Ovary (tissue), 9 donors: ENCODE measurements around the gene CHMP3. TPM values are rescaled to one million over a fixed set of nuclear protein-coding genes. Genes with fewer than 3 reads are reported as not detected.
"Not testable (repeated sequence)": the region's sequence is repeated elsewhere in the genome, so short reads cannot be mapped to it uniquely, and the experiment has no call there.

Source experiments
- DNase-seq, 5 donors: peaks; one replicate each; pipeline ENCODE4 v3.0.0-alpha.2; 2019 to 2020
- H3K27ac ChIP-seq, 2 donors: fragments of 200-600 bp; one replicate each; pipeline versions ENCODE4 v1.5.1 to v1.8.0; 2019 to 2022
- H3K27me3 ChIP-seq: fragments of 200-600 bp; one replicate; pipeline ENCODE4 v1.8.0; 2022
- H3K36me3 ChIP-seq: fragments of 200-600 bp; sonication (generic); one replicate; pipeline ENCODE4 v1.5.1; 2019
- H3K4me1 ChIP-seq: one replicate; pipeline ENCODE4 v1.8.1; 2013; ENCODE audit warnings: mild to moderate bottlenecking, moderate library complexity; ENCODE audit not compliant: insufficient read depth
- H3K4me3 ChIP-seq: fragments of 200-600 bp; sonication (generic); one replicate; pipeline ENCODE4 v1.5.1; 2017
- H3K9me3 ChIP-seq, 2 donors: fragments of 200-600 bp in 1 of 2; sonication (generic) in 1 of 2; one replicate each; pipeline versions ENCODE4 v1.5.1 to v1.8.1; 2013 to 2019; ENCODE audit warnings: mild to moderate bottlenecking in 1 of 2, moderate library complexity in 1 of 2
- EP300 ChIP-seq: sonication (generic); formaldehyde crosslinking; IDR thresholded peaks from one replicate; pipeline ENCODE4 v1.6.1; 2017; ENCODE audit warnings: antibody characterized with exemption
- POLR2A ChIP-seq: fragments of 450-650 bp; IDR thresholded peaks from one replicate; pipeline ENCODE4 v1.6.1; 2017; ENCODE audit warnings: antibody characterized with exemption, mild to moderate bottlenecking, moderate library complexity
- WGBS, 3 donors: extraction: QIAGEN DNeasy Blood & Tissue Kit in 1 of 3; methylation state at CpG; one replicate each; pipeline versions ENCODE4 v1.1.5 to v1.1.7; 2013 to 2017; 5-methylcytosine and 5-hydroxymethylcytosine counted together
- intact Hi-C, 4 donors: fragments of 100-400 bp; cut with DNase I; formaldehyde crosslinking; loops; one replicate each; pipeline versions ENCODE4 v1.11.0 to v1.15.1; 2022 to 2023
- polyA plus RNA-seq, 2 donors: library from polyadenylated mRNA; stranded (reverse); fragments of 200-250 nt in 1 of 2; fragments of 350-450 nt in 1 of 2; fragmentation: Illumina TruSeq in 1 of 2; extraction: RNeasy Lipid Tissue Mini Kit (QIAGEN cat#74804) in 1 of 2; gene quantifications; one replicate each; pipeline ENCODE4 v1.2.3, GENCODE V29; 2013 to 2014
- total RNA-seq, 7 donors: library from RNA; depleted of rRNA in 2 of 7; stranded (reverse); fragments of >200 nt in 2 of 7; fragmentation: NEBNext Ultra II Directional in 3 of 7; extraction: Animal tissue kit (Norgen Biotek cat#: 25700) in 3 of 7; gene quantifications; one replicate each; pipeline versions ENCODE4 v1.1.0 to v1.2.4, GENCODE V29; 2016 to 2023
- TF ChIP-seq, protein P1 (sequence below), 3 donors: fragments of 450-650 bp in 2 of 3; fragments of 200-600 bp in 1 of 3; IDR thresholded peaks; one replicate each; pipeline versions ENCODE4 v1.5.1 to v1.8.0; 2016 to 2022; ENCODE audit warnings: antibody characterized with exemption in 3 of 3, mild to moderate bottlenecking in 1 of 3
- donor health status: DM: no; HTN: no; CAD: no; lungs with moderate emphysema.
- donor health status: DM: no; HTN: no; CAD: no.
- donor health status: Bipolar disorder and iron deficiency.
- donor health status: DM: yes; HTN: yes; CAD: no.
- donor health status: DM: no; HTN: no; CAD: no.
- donor health status: DM: yes; HTN: yes; CAD: no.

CHMP3 gene
- total and polyA plus RNA-seq, 9 donors: 38.6 to 255 (median 94.2) TPM

DNA sequence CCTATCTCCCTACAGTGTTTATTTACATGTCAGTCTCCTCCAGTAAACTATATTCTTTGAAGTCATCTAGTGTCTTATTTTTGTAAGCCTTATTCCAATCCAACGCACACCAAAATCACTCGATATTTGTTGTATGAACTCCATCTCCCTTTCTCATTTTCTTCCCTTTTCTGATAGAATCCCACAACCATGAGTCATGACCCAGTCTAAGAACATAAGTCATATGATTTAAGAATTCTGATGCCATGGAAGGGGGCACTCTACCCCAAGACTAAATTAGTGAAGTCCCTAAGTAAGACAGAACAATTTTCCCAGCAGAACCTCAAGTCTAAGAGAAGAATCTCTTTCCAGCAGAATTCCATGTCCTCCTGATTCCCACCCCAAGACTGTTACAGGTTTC lies 5.4 kb downstream of the CHMP3 start:
- H3K4me1 ChIP-seq: peaks cover 8% of the 10 kb centered on the region
- DNase-seq: no peak
- no peaks in the 10 kb centered on the region for H3K9me3 ChIP-seq
- TF ChIP-seq EP300 (no peak), POLR2A (no peak)
- TF ChIP-seq, protein P1, sequence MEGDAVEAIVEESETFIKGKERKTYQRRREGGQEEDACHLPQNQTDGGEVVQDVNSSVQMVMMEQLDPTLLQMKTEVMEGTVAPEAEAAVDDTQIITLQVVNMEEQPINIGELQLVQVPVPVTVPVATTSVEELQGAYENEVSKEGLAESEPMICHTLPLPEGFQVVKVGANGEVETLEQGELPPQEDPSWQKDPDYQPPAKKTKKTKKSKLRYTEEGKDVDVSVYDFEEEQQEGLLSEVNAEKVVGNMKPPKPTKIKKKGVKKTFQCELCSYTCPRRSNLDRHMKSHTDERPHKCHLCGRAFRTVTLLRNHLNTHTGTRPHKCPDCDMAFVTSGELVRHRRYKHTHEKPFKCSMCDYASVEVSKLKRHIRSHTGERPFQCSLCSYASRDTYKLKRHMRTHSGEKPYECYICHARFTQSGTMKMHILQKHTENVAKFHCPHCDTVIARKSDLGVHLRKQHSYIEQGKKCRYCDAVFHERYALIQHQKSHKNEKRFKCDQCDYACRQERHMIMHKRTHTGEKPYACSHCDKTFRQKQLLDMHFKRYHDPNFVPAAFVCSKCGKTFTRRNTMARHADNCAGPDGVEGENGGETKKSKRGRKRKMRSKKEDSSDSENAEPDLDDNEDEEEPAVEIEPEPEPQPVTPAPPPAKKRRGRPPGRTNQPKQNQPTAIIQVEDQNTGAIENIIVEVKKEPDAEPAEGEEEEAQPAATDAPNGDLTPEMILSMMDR (IDR thresholded peaks at IDR 0.05): no peak
- intact Hi-C loops: no loop called here
- H3K36me3 ChIP-seq: no peaks in the 10 kb centered on the region
- H3K27ac ChIP-seq: no peak overlapping the region
- 96 to 99% (median 99%) methylated on average over 2 of the region's 2 CpGs for WGBS, 3 donors
- H3K4me3 ChIP-seq: no peak overlapping the region
- H3K27me3 ChIP-seq: no peaks in the 10 kb centered on the region

DNA sequence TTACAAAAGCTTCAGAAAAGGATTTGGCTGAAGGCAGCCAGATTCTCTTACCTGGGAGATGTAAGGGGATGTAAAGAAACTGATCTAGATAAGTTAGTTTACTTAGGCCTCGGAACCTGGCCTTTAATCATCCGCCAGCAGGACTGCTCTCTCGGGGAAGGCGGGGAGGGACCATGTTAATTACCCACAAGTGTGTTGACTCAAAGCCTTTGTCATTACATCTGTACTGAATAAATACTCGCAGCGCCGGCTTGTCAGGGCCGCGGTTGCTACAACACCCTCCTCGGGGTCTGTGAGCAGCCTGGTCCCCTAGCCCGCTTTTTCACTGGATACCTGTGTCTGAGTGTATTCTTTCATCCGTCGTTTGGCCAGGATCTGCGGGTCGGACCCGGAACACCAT lies 6.7 kb downstream of the CHMP3 start:
- no peak for DNase-seq
- Histone ChIP-seq H3K36me3 (no peaks in the 10 kb centered on the region), H3K27me3 (no peaks in the 10 kb centered on the region), H3K27ac (no peak overlapping the region), H3K4me3 (no peak overlapping the region), H3K9me3 (no peaks in the 10 kb centered on the region), H3K4me1 (peaks cover 5% of the 10 kb centered on the region)
- TF ChIP-seq, protein P1 (IDR thresholded peaks at IDR 0.05): no peak
- TF ChIP-seq EP300: no peak
- TF ChIP-seq POLR2A: no peak
- intact Hi-C loops: no loop called here
- WGBS, 3 donors: 94 to 95% (median 95%) methylated on average over 16 of the region's 16 CpGs

DNA sequence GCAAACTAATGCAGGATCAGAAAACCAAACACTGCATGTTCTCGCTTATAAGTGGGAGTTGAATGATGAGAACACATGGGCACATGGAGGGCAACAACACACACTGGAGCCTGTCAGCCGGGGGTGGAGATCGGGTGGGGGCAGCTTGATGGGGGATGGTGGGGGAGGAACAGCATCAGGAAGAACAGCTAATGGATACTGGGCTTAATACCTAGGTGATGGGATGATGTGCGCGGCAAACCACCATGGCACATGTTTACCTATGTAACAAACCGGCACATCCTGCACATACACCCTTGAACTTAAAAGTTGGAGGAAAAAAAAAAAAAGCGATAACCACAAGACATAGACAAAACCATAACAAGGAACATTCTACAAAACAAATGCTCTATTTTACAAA lies 10.4 kb downstream of the CHMP3 start:
- intact Hi-C loops: no loop called here
- no peaks in the 10 kb centered on the region for H3K4me1 ChIP-seq
- no peak overlapping the region for H3K27ac ChIP-seq
- DNase-seq: no peak
- H3K4me3 ChIP-seq: no peak overlapping the region
- no peaks in the 10 kb centered on the region for H3K36me3 ChIP-seq
- H3K27me3 ChIP-seq: no peaks in the 10 kb centered on the region
- 93 to 95% (median 95%) methylated on average over 7 of the region's 7 CpGs for WGBS, 3 donors
- H3K9me3 ChIP-seq: no peaks in the 10 kb centered on the region
- TF ChIP-seq EP300 (no peak), POLR2A (no peak)
- TF ChIP-seq, protein P1 (IDR thresholded peaks at IDR 0.05): no peak

DNA sequence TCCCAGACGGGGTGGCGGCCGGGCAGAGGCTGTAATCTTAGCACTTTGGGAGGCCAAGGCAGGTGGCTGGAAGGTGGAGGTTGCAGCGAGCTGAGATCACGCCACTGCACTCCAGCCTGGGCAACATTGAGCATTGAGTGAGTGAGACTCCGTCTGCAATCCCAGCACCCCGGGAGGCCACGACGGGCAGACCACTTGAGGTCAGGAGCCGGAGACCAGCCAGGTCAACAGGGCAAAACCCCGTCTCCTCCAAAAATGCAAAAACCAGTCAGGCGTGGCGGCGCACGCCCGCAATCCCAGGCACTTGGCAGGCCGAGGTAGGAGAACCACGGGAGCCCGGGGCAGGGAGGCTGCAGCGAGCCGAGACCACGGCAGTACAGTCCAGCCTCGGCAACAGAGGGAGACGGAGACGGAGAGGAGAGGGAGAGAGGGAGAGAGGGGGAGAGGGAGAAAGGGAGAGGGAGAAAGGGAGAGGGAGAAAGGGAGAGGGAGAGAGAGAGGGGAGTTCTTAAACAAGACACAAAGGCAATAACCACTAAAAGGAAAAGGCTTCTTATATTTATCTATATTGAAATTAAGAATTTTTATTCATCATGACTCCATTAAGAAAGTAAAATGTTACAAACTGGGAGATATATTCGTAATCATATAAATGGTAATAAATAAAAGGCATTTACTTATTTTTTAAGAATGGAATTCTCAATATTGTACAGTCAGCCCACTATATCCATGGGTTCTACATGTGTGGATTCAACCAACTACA lies 13.1 kb downstream of the CHMP3 start:
- intact Hi-C loops, H3K4me3 ChIP-seq, DNase-seq, H3K9me3 ChIP-seq, H3K27ac ChIP-seq, H3K36me3 ChIP-seq, H3K27me3 ChIP-seq, H3K4me1 ChIP-seq: not testable (repeated sequence)
- WGBS, 3 donors: 97 to 98% (median 98%) methylated on average over 23 to 26 of the region's 26 CpGs

DNA sequence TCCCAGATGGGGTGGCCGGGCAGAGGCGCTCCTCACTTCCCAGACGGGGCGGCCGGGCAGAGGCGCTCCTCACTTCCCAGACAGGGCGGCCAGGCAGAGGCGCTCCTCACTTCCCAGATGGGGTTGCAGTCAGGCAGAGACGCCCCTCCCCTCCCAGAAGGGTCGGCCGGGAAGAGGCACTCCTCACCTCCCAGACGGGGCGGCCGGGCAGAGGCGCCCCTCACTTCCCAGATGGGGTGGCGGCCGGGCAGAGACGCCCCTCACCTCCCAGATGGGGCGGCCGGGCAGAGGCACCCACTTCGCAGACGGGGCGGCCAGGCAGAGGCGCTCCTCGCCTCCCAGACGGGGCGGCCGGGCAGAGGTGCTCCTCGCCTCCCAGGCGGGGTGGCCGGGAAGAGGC lies 13.8 kb downstream of the CHMP3 start:
- H3K36me3 ChIP-seq, H3K4me1 ChIP-seq, intact Hi-C loops, H3K27ac ChIP-seq, H3K4me3 ChIP-seq, H3K27me3 ChIP-seq, DNase-seq, H3K9me3 ChIP-seq: not testable (repeated sequence)
- 95 to 98% (median 98%) methylated on average over 29 to 31 of the region's 31 CpGs for WGBS, 3 donors

DNA sequence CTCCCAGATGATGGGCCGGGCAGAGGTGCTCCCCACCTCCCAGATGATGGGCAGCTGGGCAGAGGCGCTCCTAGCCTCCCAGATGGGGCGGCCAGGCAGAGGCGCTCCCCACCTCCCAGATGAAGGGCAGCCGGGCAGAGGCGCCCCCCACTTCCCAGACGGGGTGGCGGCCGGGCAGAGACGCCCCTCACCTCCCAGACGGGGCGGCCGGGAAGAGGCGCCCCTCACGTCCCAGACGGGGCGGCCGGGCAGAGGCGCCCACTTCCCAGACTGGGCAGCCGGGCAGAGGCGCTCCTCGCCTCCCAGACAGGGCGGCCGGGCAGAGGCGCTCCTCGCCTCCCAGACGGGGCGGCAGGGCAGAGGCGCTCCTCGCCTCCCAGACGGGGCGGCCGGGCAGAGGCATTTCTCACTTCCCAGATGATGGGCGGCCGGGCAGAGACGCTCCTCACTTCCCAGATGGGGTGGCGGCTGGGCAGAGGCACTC lies 14.3 kb downstream of the CHMP3 start:
- H3K27ac ChIP-seq, H3K9me3 ChIP-seq, DNase-seq, H3K4me3 ChIP-seq, H3K4me1 ChIP-seq, H3K36me3 ChIP-seq, intact Hi-C loops, H3K27me3 ChIP-seq: not testable (repeated sequence)
- WGBS, 3 donors: 91 to 96% (median 94%) methylated on average over 33 to 37 of the region's 37 CpGs

DNA sequence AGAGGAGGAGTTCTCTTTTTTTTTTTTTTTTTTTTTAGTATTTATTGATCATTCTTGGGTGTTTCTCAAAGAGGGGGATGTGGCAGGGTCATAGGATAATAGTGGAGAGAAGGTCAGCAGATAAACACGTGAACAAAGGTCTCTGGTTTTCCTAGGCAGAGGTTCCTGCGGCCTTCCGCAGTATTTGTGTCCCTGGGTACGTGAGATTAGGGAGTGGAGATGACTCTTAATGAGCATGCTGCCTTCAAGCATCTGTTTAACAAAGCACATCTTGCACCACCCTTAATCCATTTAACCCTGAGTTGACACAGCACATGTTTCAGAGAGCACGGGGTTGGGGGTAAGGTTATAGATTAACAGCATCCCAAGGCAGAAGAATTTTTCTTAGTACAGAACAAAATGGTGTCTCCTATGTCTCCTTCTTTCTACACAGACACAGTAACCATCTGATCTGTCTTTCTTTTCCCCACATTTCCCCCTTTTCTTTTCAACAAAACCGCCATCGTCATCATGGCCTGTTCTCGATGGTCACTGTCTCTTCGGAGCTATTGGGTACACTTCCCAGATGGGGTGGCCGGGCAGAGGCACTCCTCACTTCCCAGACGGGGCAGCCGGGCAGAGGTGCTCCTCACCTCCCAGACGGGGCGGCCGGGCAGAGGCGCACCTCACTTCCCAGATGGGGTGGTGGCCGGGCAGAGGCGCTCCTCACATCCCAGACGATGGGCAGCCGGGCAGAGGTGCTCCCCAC lies 14.9 kb downstream of the CHMP3 start:
- H3K9me3 ChIP-seq, H3K4me1 ChIP-seq, DNase-seq, intact Hi-C loops, H3K27ac ChIP-seq, H3K27me3 ChIP-seq, H3K36me3 ChIP-seq, H3K4me3 ChIP-seq: not testable (repeated sequence)
- WGBS, 3 donors: 90 to 98% (median 96%) methylated on average over 19 to 20 of the region's 20 CpGs

DNA sequence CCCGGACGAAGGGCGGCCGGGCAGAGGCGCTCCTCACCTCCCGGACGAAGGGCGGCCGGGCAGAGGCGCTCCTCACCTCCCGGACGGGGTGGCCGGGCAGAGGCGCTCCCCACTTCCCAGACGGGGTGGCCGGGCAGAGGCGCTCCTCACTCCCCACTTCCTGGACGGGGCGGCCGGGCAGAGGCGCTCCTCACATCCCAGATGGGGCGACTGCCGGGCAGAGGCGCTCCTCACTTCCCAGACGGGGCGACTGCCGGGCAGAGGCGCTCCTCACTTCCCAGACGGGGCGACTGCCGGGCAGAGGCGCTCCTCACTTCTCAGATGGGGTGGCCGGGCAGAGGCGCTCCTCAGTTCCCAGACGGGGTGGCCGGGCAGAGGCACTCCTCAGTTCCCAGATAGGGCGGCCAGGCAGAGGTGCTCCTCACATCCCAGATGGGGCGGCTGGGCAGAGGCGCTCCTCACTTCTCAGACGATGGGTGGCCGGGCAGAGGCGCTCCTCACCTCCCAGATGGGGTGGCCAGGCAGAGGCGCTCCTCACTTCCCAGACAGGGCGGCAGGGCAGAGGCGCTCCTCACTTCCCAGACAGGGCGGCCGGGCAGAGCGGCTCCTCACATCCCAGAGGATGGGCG lies 17.8 kb downstream of the CHMP3 start:
- H3K9me3 ChIP-seq, H3K4me3 ChIP-seq, DNase-seq, H3K27ac ChIP-seq, H3K4me1 ChIP-seq, H3K36me3 ChIP-seq, H3K27me3 ChIP-seq, intact Hi-C loops: not testable (repeated sequence)
- WGBS, 3 donors: 93 to 97% (median 94%) methylated on average over 25 to 45 of the region's 49 CpGs
